ENCODE data around the gene PTPRN2.

DNA sequence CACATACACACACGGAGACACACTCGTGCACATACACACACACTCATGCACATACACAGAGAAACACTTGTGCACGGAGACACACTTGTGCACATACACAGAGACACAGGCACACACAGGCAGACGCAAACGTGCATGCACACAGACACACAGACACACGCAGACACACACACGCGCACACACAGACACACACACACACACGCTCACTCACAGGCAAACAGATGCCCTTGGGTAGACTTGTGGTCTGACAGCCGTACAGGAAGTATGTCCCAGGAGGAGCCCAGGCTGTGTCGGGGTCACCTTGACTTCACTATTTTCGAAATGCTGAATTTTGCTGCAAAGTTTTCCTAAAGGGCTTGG lies 712.8 kb downstream of the PTPRN2 start:
- TF ChIP-seq POLR2A (IDR thresholded peaks at IDR 0.05) = no peak
- TF ChIP-seq, protein P1, sequence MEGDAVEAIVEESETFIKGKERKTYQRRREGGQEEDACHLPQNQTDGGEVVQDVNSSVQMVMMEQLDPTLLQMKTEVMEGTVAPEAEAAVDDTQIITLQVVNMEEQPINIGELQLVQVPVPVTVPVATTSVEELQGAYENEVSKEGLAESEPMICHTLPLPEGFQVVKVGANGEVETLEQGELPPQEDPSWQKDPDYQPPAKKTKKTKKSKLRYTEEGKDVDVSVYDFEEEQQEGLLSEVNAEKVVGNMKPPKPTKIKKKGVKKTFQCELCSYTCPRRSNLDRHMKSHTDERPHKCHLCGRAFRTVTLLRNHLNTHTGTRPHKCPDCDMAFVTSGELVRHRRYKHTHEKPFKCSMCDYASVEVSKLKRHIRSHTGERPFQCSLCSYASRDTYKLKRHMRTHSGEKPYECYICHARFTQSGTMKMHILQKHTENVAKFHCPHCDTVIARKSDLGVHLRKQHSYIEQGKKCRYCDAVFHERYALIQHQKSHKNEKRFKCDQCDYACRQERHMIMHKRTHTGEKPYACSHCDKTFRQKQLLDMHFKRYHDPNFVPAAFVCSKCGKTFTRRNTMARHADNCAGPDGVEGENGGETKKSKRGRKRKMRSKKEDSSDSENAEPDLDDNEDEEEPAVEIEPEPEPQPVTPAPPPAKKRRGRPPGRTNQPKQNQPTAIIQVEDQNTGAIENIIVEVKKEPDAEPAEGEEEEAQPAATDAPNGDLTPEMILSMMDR (IDR thresholded peaks at IDR 0.05) = no peak
